GM21381 (cell line): ENCODE measurements around the gene CNNM2.
"Not testable (repeated sequence)": the region's sequence is repeated elsewhere in the genome, so short reads cannot be mapped to it uniquely, and the experiment has no call there.

Experiments used
- ATAC-seq: cut with Tn5 transposase; IDR thresholded peaks from one replicate; pipeline ENCODE4 v1.9.1; 2021; ENCODE audit warnings: mild to moderate bottlenecking, moderate library complexity; ENCODE audit not compliant: unreplicated experiment

The CNNM2 gene

DNA sequence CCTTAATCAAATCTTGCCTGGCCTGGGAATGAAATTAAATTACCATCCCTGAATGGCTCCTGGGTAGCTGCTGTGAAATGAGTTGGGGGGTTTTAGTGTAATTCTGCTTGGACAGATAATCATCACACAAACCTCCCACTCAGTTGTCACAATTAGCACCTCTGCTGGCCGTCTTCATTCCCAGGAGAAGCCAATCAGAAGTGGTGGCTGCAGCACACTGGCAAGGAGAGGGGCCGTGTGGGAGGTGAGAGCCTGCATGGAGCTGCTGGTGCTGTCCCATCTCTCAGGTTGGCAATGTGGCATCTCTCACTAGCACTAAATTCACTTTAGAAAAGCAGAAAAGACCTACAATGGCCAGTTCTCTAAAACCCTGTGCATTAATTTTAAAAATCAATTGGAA is 182.5 kb downstream of the CNNM2 start:
- ATAC-seq: no peak

GRCh38 chr10:103102195-103102594 is 184.1 kb downstream of the CNNM2 start:
- ATAC-seq: no peak

- no peak for ATAC-seq
Observed at GRCh38 chr10:103103989-103104388, 185.9 kb downstream of the CNNM2 start.

DNA sequence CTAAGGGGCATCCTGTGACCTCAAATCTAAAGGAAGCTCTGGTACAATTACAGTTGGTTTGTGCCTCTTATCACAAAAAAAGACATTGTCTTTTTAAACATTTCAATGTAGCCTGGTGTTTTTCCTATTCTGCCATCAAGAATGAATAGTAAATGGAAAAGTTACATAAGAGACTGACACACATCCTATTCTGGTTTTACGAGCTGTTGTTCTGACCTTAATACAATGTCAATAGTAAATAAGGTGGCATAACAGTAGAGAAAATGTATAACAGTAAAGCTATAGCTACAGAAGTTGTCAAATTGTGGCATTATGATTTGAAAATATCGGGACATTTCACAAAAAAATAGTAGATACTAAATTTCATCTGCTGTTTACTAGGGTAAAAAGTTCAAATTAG is 186.6 kb downstream of the CNNM2 start:
- ATAC-seq: no peak

DNA sequence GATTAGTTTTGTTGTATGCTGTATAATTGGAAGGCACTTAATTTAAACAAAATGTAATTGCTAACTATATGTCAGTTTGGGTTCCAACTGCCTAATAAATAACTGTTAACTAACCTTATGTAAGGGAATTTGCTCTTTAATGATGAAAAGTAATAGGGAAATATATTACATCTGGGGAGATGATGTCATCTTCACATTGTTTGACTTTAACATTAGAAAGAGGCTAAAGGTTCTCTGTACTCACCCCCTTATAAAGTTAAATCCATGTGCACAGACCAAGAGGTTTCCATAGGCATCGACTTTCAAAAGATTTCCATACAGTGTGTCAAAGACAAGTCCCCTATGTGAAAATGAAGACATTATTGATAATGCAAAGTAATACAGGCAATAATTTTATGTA is 187.4 kb downstream of the CNNM2 start:
- no peak for ATAC-seq

- no peak for ATAC-seq
Observed at GRCh38 chr10:103106539-103106938, 188.4 kb downstream of the CNNM2 start.

DNA sequence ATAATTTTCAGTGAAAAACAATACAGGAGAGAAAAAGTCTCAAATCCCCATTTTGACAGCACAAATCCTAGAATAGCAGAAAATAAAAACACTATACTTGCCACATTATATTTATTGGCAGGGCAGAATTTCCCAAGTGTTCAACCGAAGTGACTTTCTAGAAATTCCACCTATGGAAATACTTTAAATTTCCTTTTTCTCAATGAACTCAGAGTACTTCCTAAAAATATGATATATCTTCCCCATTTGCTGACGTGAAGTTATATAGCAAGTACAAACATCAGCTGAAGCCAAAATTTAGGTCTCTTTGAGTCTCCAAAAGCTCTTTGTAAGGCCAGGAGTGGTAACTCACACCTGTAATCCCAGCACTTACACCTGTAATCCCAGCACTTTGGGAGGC is 191.7 kb downstream of the CNNM2 start:
- no peak for ATAC-seq

- no peak for ATAC-seq
Observed at GRCh38 chr10:103110407-103110806, 192.3 kb downstream of the CNNM2 start.

- ATAC-seq: peak; percentile 63
Observed at GRCh38 chr10:103111031-103111917, 193.2 kb downstream of the CNNM2 start.

- peak; percentile 60 for ATAC-seq
Observed at GRCh38 chr10:103111918-103112877, 194.1 kb downstream of the CNNM2 start.

DNA sequence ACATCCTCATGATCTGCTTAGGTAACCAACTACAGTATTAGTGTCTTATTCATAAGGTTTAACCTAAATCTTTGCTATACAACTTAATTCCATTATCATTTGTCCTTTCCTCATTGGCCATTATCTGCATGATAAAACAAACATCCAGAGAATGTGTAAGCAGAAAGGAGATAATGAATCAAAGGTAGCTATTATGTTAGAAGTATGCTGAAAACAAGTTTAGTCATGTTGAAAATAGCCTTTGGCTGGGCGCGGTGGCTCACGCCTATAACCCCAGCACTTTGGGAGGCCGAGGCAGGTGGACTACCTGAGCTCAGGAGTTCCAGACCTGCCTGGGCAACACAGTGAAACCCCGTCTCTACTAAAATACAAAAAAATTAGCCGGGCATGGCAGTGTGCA is 196.8 kb downstream of the CNNM2 start:
- ATAC-seq: no peak

DNA sequence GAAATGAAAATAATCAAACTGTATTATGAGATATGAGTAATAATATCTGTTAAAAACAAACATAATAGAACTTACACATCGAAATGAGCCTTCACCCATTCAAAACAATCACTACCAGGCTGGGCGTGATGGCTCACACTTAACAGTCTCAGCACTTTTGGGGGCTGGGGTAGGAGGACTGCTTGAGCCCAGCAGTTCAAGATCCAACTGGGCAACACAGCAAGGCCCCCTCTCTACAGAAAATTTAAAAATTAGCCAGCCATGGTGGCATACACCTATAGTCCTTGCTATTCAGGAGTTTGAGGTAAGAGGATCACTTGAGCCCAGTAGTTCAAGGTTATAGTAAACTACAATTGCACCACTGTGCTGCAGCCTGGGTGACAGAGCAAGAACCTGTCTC is 199.2 kb downstream of the CNNM2 start:
- ATAC-seq: no peak

GRCh38 chr10:103120546-103120945 is 202.5 kb downstream of the CNNM2 start:
- ATAC-seq: no peak

- no peak for ATAC-seq
Observed at GRCh38 chr10:103120977-103121735, 203.1 kb downstream of the CNNM2 start.

DNA sequence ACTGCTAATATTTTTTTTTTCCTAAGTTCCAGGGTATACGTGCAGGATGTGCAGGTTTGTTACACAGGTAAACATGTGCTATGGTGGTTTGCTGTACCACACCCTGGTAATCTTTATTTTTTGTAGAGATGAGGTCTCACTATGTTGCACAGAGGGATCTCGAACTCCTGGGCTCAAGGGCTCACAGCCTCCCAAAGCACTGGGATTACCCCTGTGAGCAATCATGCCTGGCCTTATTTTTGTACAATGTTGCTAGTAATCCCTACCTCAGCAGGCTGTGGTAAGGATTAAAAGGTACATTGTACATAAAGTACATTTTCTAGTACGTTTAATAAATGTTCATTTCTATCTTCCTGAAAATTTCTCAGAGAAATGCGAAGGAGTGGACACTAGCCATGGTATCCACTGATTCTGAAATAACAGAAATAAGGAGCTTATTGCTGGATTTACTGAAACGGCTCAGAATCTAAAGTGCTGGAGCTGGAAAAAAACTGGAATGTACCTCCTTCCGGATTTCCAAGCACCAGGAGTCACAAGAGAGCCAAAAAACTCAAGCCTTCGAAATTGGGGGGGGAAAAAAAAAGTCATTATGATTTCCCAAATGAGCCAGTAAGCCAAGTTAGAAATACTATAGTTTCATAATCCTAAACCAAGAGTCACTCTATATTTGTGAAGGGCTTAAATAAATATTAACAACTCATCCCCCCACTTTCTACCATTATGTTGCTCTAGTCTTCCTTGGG is 205.4 kb downstream of the CNNM2 start:
- no peak for ATAC-seq

GRCh38 chr10:103124420-103125096 is 206.5 kb downstream of the CNNM2 start:
- no peak for ATAC-seq

GRCh38 chr10:103125323-103126267 is 207.5 kb downstream of the CNNM2 start:
- peak; percentile 87 for ATAC-seq

DNA sequence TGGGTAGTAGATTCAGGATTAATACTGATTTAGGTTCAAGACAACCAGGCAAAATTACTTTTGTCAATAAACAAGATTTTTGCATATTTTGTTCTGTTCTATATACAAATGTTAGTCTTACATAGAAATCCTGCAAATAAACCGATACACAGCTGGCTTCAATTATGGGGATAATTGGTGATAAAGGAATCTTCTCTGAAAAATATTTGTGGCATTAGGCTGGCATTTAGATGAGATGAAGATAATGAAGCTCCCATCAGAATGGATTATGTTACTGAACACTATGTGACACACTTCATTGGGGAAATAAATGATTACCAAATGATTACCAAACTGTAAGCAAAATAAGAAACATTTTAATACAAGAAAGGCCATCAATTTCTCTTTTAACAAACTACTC is 209.1 kb downstream of the CNNM2 start:
- ATAC-seq: no peak

GRCh38 chr10:103130180-103130579 is 212.1 kb downstream of the CNNM2 start:
- ATAC-seq: not testable (repeated sequence)
